ENCODE data around the gene ADAM10.

- TF ChIP-seq CTCF (IDR thresholded peaks at IDR 0.05) (no peak), POLR2A (IDR thresholded peaks at IDR 0.05) (no peak), EP300 (IDR thresholded peaks at IDR 0.05) (no peak), POLR2AphosphoS5 (IDR thresholded peaks at IDR 0.05) (no peak)
Observed at GRCh38 chr15:58684036-58684710, 65.3 kb downstream of the ADAM10 start.
